NCI-H524 (cell line): ENCODE measurements around the gene NAALADL2.

Experiments
- DNase-seq, 2 experiments: peaks; one replicate each; lab custom pipeline; 2025; lab: John Stamatoyannopoulos, UW

NAALADL2 gene

GRCh38 chr3:174859114-174859735, at the start of gene NAALADL2:
TSS of gene NAALADL2 (plus strand) at chr3:174859334.
- DNase-seq: no peak

GRCh38 chr3:174810254-174810653, 48.9 kb upstream of the NAALADL2 start:
- no peak for DNase-seq

- no peak for DNase-seq
These were observed 46.8 kb upstream of the NAALADL2 start for GRCh38 chr3:174812172-174812862.

- DNase-seq: no peak
These were observed 43.4 kb upstream of the NAALADL2 start for GRCh38 chr3:174815750-174816149.

- no peak for DNase-seq
These were observed 38.2 kb upstream of the NAALADL2 start for GRCh38 chr3:174820885-174821284.

GRCh38 chr3:174821477-174821876, 37.7 kb upstream of the NAALADL2 start:
- no peak for DNase-seq

- DNase-seq: no peak
These were observed 36.8 kb upstream of the NAALADL2 start for GRCh38 chr3:174822320-174822719.

- no peak for DNase-seq
These were observed 33.1 kb upstream of the NAALADL2 start for GRCh38 chr3:174826069-174826468.

GRCh38 chr3:174844746-174845145, 14.4 kb upstream of the NAALADL2 start:
- no peak for DNase-seq

GRCh38 chr3:174846055-174846454, 13.1 kb upstream of the NAALADL2 start:
- no peak for DNase-seq

- DNase-seq: no peak
These were observed 4.1 kb upstream of the NAALADL2 start for GRCh38 chr3:174854987-174855386.

GRCh38 chr3:174857301-174857700, 1.8 kb upstream of the NAALADL2 start:
- no peak for DNase-seq

GRCh38 chr3:174858353-174858752, 781 bp upstream of the NAALADL2 start:
- DNase-seq: no peak

- DNase-seq: no peak
These were observed 622 bp downstream of the NAALADL2 start for GRCh38 chr3:174859756-174860155.

GRCh38 chr3:174862101-174862500, 3.0 kb downstream of the NAALADL2 start:
- DNase-seq: peak; percentile 64 to 76

- DNase-seq: peak in 1 of 2 experiments; percentile 44
These were observed 3.5 kb downstream of the NAALADL2 start for GRCh38 chr3:174862666-174863065.

- no peak for DNase-seq
These were observed 4.4 kb downstream of the NAALADL2 start for GRCh38 chr3:174863488-174863887.

- DNase-seq: no peak
These were observed 10.3 kb downstream of the NAALADL2 start for GRCh38 chr3:174869448-174869847.

- peak in 1 of 2 experiments; percentile 50 for DNase-seq
These were observed 14.9 kb downstream of the NAALADL2 start for GRCh38 chr3:174873832-174874657.

- no peak for DNase-seq
These were observed 23.7 kb downstream of the NAALADL2 start for GRCh38 chr3:174882789-174883188.

GRCh38 chr3:174883881-174884675, 24.9 kb downstream of the NAALADL2 start:
- DNase-seq: no peak
